Testis (tissue), 3 donors: ENCODE results near the gene AZU1. TPM values are rescaled to one million over a fixed set of nuclear protein-coding genes. Genes with fewer than 3 reads are reported as not detected.
A peak's percentile ranks its signal among the peaks of the same experiment; 100 is the strongest.
"Not testable (repeated sequence)": the region's sequence is repeated elsewhere in the genome, so short reads cannot be mapped to it uniquely, and the experiment has no call there.

Source experiments
- DNase-seq: peaks from one replicate; pipeline ENCODE4 v3.0.0-alpha.2; 2019
- H3K27ac ChIP-seq, 2 donors: fragments of 200-600 bp; sonication (generic); one replicate each; pipeline ENCODE4 v1.5.1; 2019
- H3K27me3 ChIP-seq: fragments of 200-600 bp; sonication (generic); one replicate; pipeline ENCODE4 v1.5.1; 2019
- H3K36me3 ChIP-seq: fragments of 200-600 bp; sonication (generic); one replicate; pipeline ENCODE4 v1.5.1; 2017; ENCODE audit warnings: low read depth; ENCODE audit errors: missing control alignments
- H3K4me1 ChIP-seq: fragments of 200-600 bp; sonication (generic); one replicate; pipeline ENCODE4 v1.5.1; 2019
- H3K4me3 ChIP-seq, 2 donors: fragments of 200-600 bp; sonication (generic); one replicate each; pipeline ENCODE4 v1.5.1; 2017 to 2019
- H3K9me3 ChIP-seq: fragments of 200-600 bp; sonication (generic); one replicate; pipeline ENCODE4 v1.5.1; 2017
- POLR2A ChIP-seq: fragments of 450-650 bp; IDR thresholded peaks from one replicate; pipeline ENCODE4 v1.6.1; 2017; ENCODE audit warnings: antibody characterized with exemption, mild to moderate bottlenecking, moderate library complexity
- WGBS, 2 donors: methylation state at CpG; one replicate each; pipeline ENCODE4 v1.1.5; 2018; 5-methylcytosine and 5-hydroxymethylcytosine counted together
- intact Hi-C: fragments of 100-400 bp; cut with DNase I; formaldehyde crosslinking; loops from one replicate; pipeline ENCODE4 v1.15.1; 2023; ENCODE audit warnings: low total_unique reads
- polyA plus RNA-seq: library from polyadenylated mRNA; stranded (reverse); fragments of 350-450 nt; fragmentation: Illumina TruSeq; extraction: RNeasy Lipid Tissue Mini Kit (QIAGEN cat#74804); gene quantifications from one replicate; pipeline ENCODE4 v1.2.3, GENCODE V29; 2014; ENCODE audit warnings: low read depth, low replicate concordance; ENCODE audit not compliant: insufficient read depth
- total RNA-seq, 2 donors: library from RNA; depleted of rRNA; stranded (reverse); fragments of >200 nt; gene quantifications; one replicate each; pipeline ENCODE4 v1.2.3, GENCODE V29; 2016
- TF ChIP-seq, protein P1 (sequence below), 3 experiments: fragments of 450-650 bp in 2 of 3; fragments of 200-600 bp in 1 of 3; sonication (generic) in 1 of 3; IDR thresholded peaks; one replicate each; pipeline ENCODE4 v1.5.1; 2016 to 2019; ENCODE audit warnings: antibody characterized with exemption in 3 of 3, mild to moderate bottlenecking in 2 of 3, moderate library complexity in 1 of 3

AZU1 gene
- total and polyA plus RNA-seq, 3 donors from 2014 or later: 1.4 to 5.8 (median 5.4) TPM

DNA sequence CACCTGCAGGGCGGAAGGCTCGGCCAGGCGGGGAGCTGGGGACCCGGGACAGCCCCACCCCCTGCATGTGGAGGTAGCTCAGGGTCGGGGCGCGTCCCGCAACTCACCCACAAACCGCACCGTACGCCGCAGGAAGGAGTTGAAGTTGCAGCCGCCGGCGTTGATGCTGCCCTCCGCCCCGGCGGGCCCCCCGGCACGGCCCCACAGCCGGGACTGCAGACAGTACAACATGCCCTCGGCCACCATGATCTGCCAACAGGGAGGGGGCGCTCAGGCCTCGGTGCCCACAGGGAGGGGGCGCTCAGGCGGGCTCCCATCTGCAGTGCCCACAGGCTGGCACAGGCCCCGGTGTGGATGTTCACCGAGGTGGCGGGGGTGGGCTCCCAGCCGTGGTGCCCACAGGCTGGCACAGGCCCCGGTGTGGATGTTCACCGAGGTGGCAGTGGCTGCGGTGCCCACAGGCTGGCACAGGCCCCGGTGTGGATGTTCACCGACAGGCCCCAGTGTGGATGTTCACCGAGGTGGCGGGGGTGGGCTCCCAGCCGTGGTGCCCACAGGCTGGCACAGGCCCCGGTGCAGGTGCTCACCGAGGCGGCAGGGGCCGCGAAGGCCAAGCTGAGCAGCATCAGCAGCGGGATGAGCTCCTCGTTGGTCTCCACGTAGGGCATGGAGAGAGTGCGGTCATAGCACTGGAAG is 12.4 kb upstream of the AZU1 start:
- intact Hi-C loops: no loop called here
- Histone ChIP-seq H3K36me3 (no peaks in the 10 kb centered on the region), H3K4me3 (no peak overlapping the region), H3K27ac (no peak overlapping the region), H3K9me3 (no peaks in the 10 kb centered on the region), H3K27me3 (no peaks in the 10 kb centered on the region), H3K4me1 (no peaks in the 10 kb centered on the region)
- TF ChIP-seq, protein P1, sequence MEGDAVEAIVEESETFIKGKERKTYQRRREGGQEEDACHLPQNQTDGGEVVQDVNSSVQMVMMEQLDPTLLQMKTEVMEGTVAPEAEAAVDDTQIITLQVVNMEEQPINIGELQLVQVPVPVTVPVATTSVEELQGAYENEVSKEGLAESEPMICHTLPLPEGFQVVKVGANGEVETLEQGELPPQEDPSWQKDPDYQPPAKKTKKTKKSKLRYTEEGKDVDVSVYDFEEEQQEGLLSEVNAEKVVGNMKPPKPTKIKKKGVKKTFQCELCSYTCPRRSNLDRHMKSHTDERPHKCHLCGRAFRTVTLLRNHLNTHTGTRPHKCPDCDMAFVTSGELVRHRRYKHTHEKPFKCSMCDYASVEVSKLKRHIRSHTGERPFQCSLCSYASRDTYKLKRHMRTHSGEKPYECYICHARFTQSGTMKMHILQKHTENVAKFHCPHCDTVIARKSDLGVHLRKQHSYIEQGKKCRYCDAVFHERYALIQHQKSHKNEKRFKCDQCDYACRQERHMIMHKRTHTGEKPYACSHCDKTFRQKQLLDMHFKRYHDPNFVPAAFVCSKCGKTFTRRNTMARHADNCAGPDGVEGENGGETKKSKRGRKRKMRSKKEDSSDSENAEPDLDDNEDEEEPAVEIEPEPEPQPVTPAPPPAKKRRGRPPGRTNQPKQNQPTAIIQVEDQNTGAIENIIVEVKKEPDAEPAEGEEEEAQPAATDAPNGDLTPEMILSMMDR (IDR thresholded peaks at IDR 0.05): no peak
- no peak for TF ChIP-seq POLR2A
- WGBS, 2 donors: 88 to 91% methylated on average over 18 to 47 of the region's 47 CpGs
- no peak for DNase-seq

DNA sequence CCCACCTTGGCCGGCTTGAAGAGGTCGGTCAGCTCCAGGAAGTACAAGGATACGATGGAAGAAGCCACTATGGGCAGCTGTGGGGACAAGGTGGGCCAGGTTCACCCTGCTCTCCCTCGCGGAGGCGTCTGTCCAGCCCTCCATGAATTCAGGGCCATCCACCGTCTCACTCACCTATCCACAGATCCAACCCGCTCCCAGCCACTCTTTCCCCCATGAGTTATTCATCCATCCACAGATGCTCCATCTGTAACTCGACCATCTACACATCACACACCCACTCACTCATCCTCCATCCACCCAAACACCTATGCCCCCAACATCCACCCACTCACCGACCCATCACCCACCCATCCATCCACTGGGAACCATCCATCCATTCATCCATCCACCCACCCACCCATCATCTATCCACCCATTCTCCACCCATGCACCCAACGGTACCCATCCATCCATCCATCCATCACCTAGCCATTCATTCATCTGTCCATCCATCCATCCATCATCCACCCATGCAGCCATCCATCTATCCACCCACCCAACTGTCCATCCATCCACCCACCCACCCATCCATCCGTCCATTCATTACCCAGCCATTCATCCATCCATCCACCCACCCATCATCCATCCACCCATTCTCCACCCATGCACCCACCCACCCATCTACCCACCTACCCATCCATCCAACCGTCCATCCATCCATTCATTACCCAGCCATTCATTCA is 11.7 kb upstream of the AZU1 start:
- 93 to 96% methylated on average over 12 to 13 of the region's 13 CpGs for WGBS, 2 donors
- Histone ChIP-seq H3K27me3 (no peaks in the 10 kb centered on the region), H3K27ac (no peak overlapping the region), H3K4me3 (no peak overlapping the region), H3K4me1 (no peaks in the 10 kb centered on the region), H3K9me3 (no peaks in the 10 kb centered on the region), H3K36me3 (no peaks in the 10 kb centered on the region)
- TF ChIP-seq, protein P1 (IDR thresholded peaks at IDR 0.05): no peak
- no peak for TF ChIP-seq POLR2A
- DNase-seq: no peak
- intact Hi-C loops: no loop called here

DNA sequence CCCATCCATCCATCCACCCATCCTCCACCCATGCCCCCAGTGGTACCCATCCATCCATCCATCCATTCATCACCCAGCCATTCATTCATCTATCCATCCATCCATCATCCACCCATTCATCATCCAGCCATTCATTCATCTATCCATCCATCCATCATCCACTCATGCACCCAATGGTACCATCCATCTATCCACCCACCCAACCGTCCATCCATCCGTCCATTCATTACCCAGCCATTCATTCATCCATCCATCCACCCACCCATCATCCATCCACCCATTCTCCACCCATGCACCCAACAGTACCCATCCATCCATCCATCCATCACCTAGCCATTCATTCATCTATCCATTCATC is 11.2 kb upstream of the AZU1 start:
- Histone ChIP-seq H3K36me3 (no peaks in the 10 kb centered on the region), H3K4me3 (no peak overlapping the region), H3K4me1 (no peaks in the 10 kb centered on the region), H3K9me3 (no peaks in the 10 kb centered on the region), H3K27ac (no peak overlapping the region), H3K27me3 (no peaks in the 10 kb centered on the region)
- 84 to 96% methylated on average over 2 of the region's 2 CpGs for WGBS, 2 donors
- intact Hi-C loops: no loop called here
- no peak for DNase-seq
- TF ChIP-seq, protein P1 (IDR thresholded peaks at IDR 0.05): no peak
- no peak for TF ChIP-seq POLR2A

DNA sequence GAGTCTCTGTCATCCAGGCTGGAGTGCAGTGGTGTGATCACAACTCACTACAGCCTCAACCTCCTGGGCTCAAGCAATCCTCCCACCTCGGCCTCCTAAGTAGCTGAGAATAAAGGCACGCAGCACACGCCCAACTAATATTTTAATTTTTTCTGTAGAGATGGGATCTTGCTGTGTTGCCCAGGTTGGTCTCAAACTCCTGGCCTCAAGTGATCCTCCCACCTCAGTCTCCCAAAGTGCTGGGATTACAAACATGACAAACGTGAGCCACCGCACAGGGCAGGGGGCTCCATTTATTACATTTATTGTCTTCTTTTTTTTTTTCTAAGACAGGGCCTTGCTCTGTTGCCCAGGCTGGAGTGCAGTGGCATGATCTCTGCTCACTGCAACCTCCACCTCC is 7.4 kb upstream of the AZU1 start:
- H3K27me3 ChIP-seq, H3K9me3 ChIP-seq, H3K27ac ChIP-seq, H3K4me1 ChIP-seq, H3K4me3 ChIP-seq, intact Hi-C loops, H3K36me3 ChIP-seq, DNase-seq: not testable (repeated sequence)
- WGBS, 2 donors: 89 to 93% methylated on average over 5 of the region's 5 CpGs

DNA sequence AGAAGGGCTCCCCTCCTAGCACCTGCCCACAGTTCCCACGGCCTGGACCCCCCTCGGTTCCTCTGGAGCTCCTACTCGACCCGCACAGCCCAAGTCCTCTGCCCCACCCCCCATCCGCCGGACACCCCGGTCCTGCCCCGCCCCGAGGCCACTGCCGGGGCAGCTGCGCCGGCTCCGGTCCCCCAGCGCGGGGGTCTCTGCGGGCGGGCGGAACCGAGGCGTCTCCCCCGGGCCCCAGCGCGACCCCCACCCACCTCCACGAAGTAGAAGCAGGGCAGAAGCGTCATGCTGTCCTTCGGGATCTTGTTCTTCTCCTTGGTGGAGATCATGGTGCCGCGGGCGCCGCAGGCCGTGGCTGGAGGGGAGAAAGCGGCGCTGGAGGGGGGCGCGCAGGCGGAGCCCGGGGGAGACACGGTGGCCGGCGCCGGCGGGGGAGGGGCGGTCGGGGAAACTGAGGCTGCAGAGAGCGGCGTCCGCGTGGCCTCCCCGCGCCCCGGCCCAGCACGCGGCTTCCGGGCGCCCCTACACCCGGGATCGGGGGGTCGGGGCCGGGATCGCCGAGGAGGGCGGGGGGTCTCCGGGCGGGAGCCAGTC is 6.3 kb upstream of the AZU1 start:
- DNase-seq: no peak
- WGBS, 2 donors: 2% methylated on average over 30 of the region's 64 CpGs; no CpG with 5 or more reads in 1 of the 2 donors
- Histone ChIP-seq H3K27ac (no peak overlapping the region), H3K27me3 (no peaks in the 10 kb centered on the region), H3K4me3 (peak overlapping the region; percentile 15 to 42), H3K4me1 (no peaks in the 10 kb centered on the region), H3K36me3 (no peaks in the 10 kb centered on the region), H3K9me3 (no peaks in the 10 kb centered on the region)
- intact Hi-C loops: no loop called here
- TF ChIP-seq, protein P1 (IDR thresholded peaks at IDR 0.05): no peak
- TF ChIP-seq POLR2A: no peak
